ENCODE results near the gene TCN2.
"Not testable (repeated sequence)": the region's sequence is repeated elsewhere in the genome, so short reads cannot be mapped to it uniquely, and the experiment has no call there.

Gene TCN2

GRCh38 chr22:30650508-30651116, 43.6 kb downstream of the TCN2 start:
- DNase-seq: no peak

- no peak for DNase-seq
These were observed 45.9 kb downstream of the TCN2 start for GRCh38 chr22:30652852-30653251.

GRCh38 chr22:30654361-30654760, 47.4 kb downstream of the TCN2 start:
- no peak for DNase-seq

GRCh38 chr22:30655532-30655931, 48.6 kb downstream of the TCN2 start:
- no peak for DNase-seq

- no peak for DNase-seq
These were observed 55.1 kb downstream of the TCN2 start for GRCh38 chr22:30662040-30662439.

DNA sequence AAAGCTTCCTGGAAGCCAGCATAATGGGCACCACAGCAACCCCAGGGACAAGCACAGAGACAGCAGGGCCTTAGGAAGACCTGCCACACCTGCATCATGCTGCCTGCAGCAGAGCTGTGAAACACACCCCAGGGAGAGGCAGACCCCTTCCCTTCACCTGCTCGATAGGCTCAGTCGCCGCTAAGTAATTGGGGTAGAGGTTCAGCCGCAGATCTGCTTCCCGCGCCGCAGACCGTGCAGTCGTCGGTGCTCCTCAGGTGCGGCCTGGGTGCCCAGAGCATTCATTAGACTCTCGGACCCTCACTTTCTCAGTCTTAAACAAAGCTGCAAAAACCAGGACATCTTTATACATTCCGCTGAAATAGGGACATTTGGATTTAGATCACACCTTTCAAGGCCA, 57.8 kb downstream of the TCN2 start:
- no peak for DNase-seq

DNA sequence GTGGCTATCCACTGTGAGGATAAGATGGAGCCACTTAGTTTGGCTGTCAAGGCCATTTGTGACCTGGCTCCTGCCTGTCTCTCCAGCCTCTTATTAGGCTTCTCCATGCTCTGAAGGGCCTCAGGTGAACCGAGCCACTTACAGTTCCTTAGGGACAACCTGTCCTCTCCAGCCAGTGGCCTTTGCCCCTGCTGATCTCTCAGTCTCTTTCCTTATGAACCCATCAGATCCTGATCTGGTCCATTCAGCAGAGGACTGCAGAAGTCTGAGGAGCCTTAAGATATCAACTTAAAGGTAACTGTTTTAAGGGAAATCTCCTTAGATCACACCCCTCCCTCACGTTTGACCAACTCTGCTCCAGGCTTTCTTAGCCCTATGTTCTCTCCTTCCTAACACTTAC, 58.3 kb downstream of the TCN2 start:
- no peak for DNase-seq

DNA sequence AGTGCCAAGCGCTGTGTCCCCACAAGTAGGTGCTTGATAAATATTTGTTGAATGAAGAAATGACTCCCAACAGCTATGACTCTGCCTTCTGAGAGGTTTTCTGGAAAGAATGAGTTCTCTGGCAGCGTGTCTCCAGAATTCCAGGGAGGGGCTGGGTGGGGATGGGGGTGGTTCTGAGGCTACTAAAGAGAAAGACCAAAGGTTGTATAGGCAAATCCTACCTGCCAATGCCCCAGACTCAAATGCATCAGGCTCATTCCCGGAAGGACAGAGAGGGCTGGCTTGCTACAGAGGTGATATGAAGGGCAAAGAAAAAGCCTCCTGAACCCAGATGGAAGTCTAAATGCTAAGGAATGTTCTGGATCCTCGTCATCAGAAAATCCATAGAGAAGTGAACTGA, 58.8 kb downstream of the TCN2 start:
- no peak for DNase-seq

- DNase-seq: peak; percentile 11
These were observed 60.1 kb downstream of the TCN2 start for GRCh38 chr22:30667107-30667493.

DNA sequence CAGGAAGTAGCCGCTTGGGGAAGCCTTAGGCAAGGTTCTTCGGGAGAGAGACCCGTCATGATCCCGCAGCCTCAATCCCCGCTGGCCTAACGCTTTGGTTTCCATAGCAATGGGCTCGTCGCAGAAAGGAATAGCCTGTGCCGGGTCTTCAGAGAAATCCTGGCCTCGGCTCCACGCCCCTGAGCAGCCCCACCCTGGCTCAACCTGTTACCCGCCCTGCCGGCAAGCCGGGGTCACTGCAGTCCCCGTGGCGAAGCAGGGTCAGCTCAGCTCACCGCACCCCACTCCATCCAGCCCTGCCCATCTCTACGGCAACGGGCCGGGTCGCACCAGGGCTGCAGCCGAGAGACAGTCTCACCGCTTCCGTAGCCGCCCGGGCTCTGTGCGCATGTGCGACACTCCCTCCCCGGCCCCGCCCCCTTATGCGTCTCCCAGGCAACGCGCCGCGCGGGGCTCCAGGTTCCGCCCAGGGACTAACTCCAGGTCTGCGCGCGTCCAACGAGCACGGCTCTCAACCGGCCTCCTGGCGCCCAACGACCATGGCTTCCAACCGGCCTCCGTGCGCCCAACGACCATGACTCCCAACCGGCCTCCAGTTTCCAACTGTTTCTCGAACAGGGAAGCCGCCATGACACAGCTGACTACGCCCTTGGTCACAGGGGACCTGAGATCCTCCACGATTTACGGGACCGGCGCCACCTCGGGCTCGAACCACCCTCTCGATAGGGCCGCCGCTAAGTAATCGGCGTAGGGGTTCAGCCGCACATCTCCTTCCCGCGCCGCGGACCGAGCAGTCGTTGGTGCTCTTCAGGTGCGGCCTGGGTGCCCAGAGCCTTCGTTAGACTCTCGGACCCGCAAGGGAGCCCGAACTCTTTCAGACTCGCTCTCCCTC, 60.8 kb downstream of the TCN2 start, which contains the start of gene DUSP18:
Gene DUSP18, minus strand, starts transcription at position 382 of the 892 bp plus-strand sequence. CDS start 3,872 bp downstream, outside the sequence.
- DNase-seq: peak; percentile 90

- DNase-seq: no peak
These were observed 61.4 kb downstream of the TCN2 start for GRCh38 chr22:30668386-30668710.

GRCh38 chr22:30671071-30671470, 64.1 kb downstream of the TCN2 start:
- DNase-seq: no peak

GRCh38 chr22:30673136-30673535, 66.2 kb downstream of the TCN2 start:
- DNase-seq: no peak

DNA sequence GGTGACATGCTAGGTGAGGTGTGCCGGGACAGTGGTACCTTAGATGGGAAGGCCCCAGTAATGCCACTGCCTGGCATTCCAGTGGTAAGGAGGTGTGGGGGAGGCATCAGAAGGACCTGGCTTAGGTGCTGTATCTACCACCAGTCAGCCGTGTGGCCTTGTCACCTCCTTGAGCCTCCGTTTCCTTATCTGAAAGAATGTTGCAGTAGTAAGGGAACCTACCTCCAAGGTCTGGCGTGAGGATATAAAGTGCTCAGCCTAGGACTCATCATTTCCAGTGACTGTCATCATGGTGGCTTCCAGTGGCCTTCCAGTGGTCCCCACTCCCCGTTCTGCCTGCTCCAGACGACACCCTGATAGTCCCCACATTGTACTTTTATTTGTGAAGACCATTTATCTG, 67.5 kb downstream of the TCN2 start:
- no peak for DNase-seq

- DNase-seq: no peak
These were observed 68.5 kb downstream of the TCN2 start for GRCh38 chr22:30675436-30675835.

- DNase-seq: not testable (repeated sequence)
These were observed 69.6 kb downstream of the TCN2 start for GRCh38 chr22:30676565-30676964.
